SK-N-SH (cell line): Measurements from ENCODE around the gene PIP4K2A.

Source experiments
- CHD2 ChIP-seq: fragments of 150-350 bp; IDR thresholded peaks from 2 replicates; pipeline ENCODE4 v1.6.1; 2018; ENCODE audit warnings: low read length; ENCODE audit not compliant: partially characterized antibody
- EP300 ChIP-seq, 2 experiments: IDR thresholded peaks; 2 replicates each; pipeline versions ENCODE4 v1.4.0 to v1.6.1; 2012; ENCODE audit warnings: borderline replicate concordance in 1 of 2, low read depth in 1 of 2, low read length in 1 of 2
- EZH2phosphoT487 ChIP-seq: fragments of 200-600 bp; sonication (generic); IDR thresholded peaks from 2 replicates; pipeline ENCODE4 v1.6.1; 2017; ENCODE audit warnings: low read depth, mixed run types, mild to moderate bottlenecking, antibody characterized with exemption, moderate library complexity, borderline replicate concordance
- GATA2 ChIP-seq: sonication (generic); formaldehyde crosslinking; IDR thresholded peaks from 2 replicates; pipeline ENCODE4 v1.5.0; 2020; ENCODE audit warnings: mild to moderate bottlenecking, missing genetic modification reagents
- MXI1 ChIP-seq: IDR thresholded peaks from 2 replicates; pipeline ENCODE4 v1.6.1; 2012; ENCODE audit warnings: mild to moderate bottlenecking, low read depth, low read length, improper control_type of control experiment
- NFIC ChIP-seq: IDR thresholded peaks from 2 replicates; pipeline ENCODE4 v1.4.0; 2012; ENCODE audit warnings: borderline replicate concordance
- NRF1 ChIP-seq: IDR thresholded peaks from 2 replicates; pipeline ENCODE4 v1.6.1; 2012; ENCODE audit warnings: low read depth, mild to moderate bottlenecking, low read length
- RCOR1 ChIP-seq: fragments of 150-350 bp; IDR thresholded peaks from 2 replicates; pipeline ENCODE4 v1.6.1; 2017; ENCODE audit warnings: antibody characterized with exemption, low read length
- REST ChIP-seq: IDR thresholded peaks from 2 replicates; pipeline ENCODE4 v1.6.1; 2012; ENCODE audit warnings: mild to moderate bottlenecking, low read depth, low read length, moderate library complexity
- TAF1 ChIP-seq: IDR thresholded peaks from 2 replicates; pipeline ENCODE4 v1.6.1; 2012; ENCODE audit warnings: low read depth, mild to moderate bottlenecking, low read length, moderate library complexity, borderline replicate concordance
- TEAD4 ChIP-seq: IDR thresholded peaks from 2 replicates; pipeline ENCODE4 v1.4.0; 2012; ENCODE audit warnings: mild to moderate bottlenecking, borderline replicate concordance; ENCODE audit not compliant: insufficient read depth
- TF ChIP-seq, protein P1 (sequence below): fragments of 200-600 bp; sonication (generic); IDR thresholded peaks from 2 replicates; pipeline ENCODE4 v1.6.1; 2017; ENCODE audit warnings: antibody characterized with exemption, mild to moderate bottlenecking, moderate library complexity

GRCh38 chr10:22651276-22651980 is 63.0 kb downstream of the PIP4K2A start:
- TF ChIP-seq TAF1, result no peak
- no peak for TF ChIP-seq EP300 (IDR thresholded peaks at IDR 0.05; ENCODE audit: borderline replicate concordance in 1 of 2, low read depth in 1 of 2, low read length in 1 of 2)
- TF ChIP-seq CHD2, result no peak
- TF ChIP-seq NRF1, result no peak
- TF ChIP-seq, protein P1, sequence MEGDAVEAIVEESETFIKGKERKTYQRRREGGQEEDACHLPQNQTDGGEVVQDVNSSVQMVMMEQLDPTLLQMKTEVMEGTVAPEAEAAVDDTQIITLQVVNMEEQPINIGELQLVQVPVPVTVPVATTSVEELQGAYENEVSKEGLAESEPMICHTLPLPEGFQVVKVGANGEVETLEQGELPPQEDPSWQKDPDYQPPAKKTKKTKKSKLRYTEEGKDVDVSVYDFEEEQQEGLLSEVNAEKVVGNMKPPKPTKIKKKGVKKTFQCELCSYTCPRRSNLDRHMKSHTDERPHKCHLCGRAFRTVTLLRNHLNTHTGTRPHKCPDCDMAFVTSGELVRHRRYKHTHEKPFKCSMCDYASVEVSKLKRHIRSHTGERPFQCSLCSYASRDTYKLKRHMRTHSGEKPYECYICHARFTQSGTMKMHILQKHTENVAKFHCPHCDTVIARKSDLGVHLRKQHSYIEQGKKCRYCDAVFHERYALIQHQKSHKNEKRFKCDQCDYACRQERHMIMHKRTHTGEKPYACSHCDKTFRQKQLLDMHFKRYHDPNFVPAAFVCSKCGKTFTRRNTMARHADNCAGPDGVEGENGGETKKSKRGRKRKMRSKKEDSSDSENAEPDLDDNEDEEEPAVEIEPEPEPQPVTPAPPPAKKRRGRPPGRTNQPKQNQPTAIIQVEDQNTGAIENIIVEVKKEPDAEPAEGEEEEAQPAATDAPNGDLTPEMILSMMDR, result no peak
- TF ChIP-seq NFIC, result no peak
- TF ChIP-seq MXI1, result no peak
- TF ChIP-seq EZH2phosphoT487, result no peak
- no peak for TF ChIP-seq REST
- no peak for TF ChIP-seq RCOR1
- TF ChIP-seq GATA2, result no peak
- TF ChIP-seq TEAD4, result no peak
